ENCODE measurements around the gene NT5C1A.

The NT5C1A gene

GRCh38 chr1:39613250-39613649 lies 58.7 kb downstream of the NT5C1A start:
- DNase-seq (ENCODE audit: extremely low read depth in 1 of 2, low read depth in 1 of 2), result no peak

- peak; percentile 57 to 63 for DNase-seq (ENCODE audit: extremely low read depth in 1 of 2, low read depth in 1 of 2)
Measured at GRCh38 chr1:39609618-39610331, 62.1 kb downstream of the NT5C1A start.

Measured in stimulated activated CD8-positive, alpha-beta memory T cell treated with anti-CD3 and anti-CD28 coated beads, Interleukin-7, amount 100 ng/mL, for 48 hours (primary cell).